Measurements from ENCODE around the gene AATF.

AATF gene

GRCh38 chr17:36942019-36942599 is 6.6 kb upstream of the AATF start:
- no peak for DNase-seq

- no peak for DNase-seq
These were observed 6.1 kb upstream of the AATF start for GRCh38 chr17:36942631-36943125.

- no peak for DNase-seq
These were observed 5.2 kb upstream of the AATF start for GRCh38 chr17:36943250-36944191.

GRCh38 chr17:36944553-36944952 is 4.2 kb upstream of the AATF start:
- no peak for DNase-seq

GRCh38 chr17:36945140-36945539 is 3.6 kb upstream of the AATF start:
- no peak for DNase-seq

GRCh38 chr17:36945959-36946725 is 2.6 kb upstream of the AATF start:
- no peak for DNase-seq

- no peak for DNase-seq
These were observed 2.0 kb upstream of the AATF start for GRCh38 chr17:36946726-36947091.

GRCh38 chr17:36947922-36948716 is 635 bp upstream of the AATF start:
- no peak for DNase-seq

GRCh38 chr17:36949461-36949927 is 740 bp downstream of the AATF start:
- no peak for DNase-seq

- no peak for DNase-seq
These were observed 1.3 kb downstream of the AATF start for GRCh38 chr17:36950027-36950426.

GRCh38 chr17:36951084-36951789 is 2.5 kb downstream of the AATF start:
- DNase-seq, result no peak

- DNase-seq, result no peak
These were observed 22.8 kb downstream of the AATF start for GRCh38 chr17:36971508-36971907.

- no peak for DNase-seq
These were observed 23.5 kb downstream of the AATF start for GRCh38 chr17:36972186-36972700.

GRCh38 chr17:36972905-36973304 is 24.2 kb downstream of the AATF start:
- no peak for DNase-seq

GRCh38 chr17:36975922-36976515 is 27.3 kb downstream of the AATF start:
- DNase-seq, result no peak

- no peak for DNase-seq
These were observed 28.3 kb downstream of the AATF start for GRCh38 chr17:36977066-36977465.

- no peak for DNase-seq
These were observed 28.8 kb downstream of the AATF start for GRCh38 chr17:36977568-36977967.

- DNase-seq, result no peak
These were observed 30.2 kb downstream of the AATF start for GRCh38 chr17:36978810-36979564.

- DNase-seq, result no peak
These were observed 30.8 kb downstream of the AATF start for GRCh38 chr17:36979565-36979941.

GRCh38 chr17:36980280-36980761 is 31.6 kb downstream of the AATF start:
- no peak for DNase-seq
